Mesenchymal stem cell (in vitro differentiated cells and primary cell): ENCODE results near the gene NMRAL1.

ENCODE experiments used
- DNase-seq: peaks from one replicate; pipeline ENCODE4 v3.0.0-alpha.2; 2013
- H2AFZ ChIP-seq: one replicate; pipeline ENCODE4 v1.6.1; 2013; ENCODE audit warnings: low read depth, mild to moderate bottlenecking, control low read depth, inconsistent platforms, low read length, moderate library complexity
- H2AK5ac ChIP-seq: 2 replicates; pipeline ENCODE4 v1.6.1; 2013; ENCODE audit warnings: low read length, moderate library complexity, mild to moderate bottlenecking, inconsistent platforms; ENCODE audit not compliant: severe bottlenecking
- H2BK120ac ChIP-seq: one replicate; pipeline ENCODE4 v1.6.1; 2013; ENCODE audit warnings: low read depth, mild to moderate bottlenecking, inconsistent platforms, low read length, moderate library complexity
- H2BK12ac ChIP-seq, 2 experiments: one replicate each; pipeline ENCODE4 v1.6.1; 2013; ENCODE audit warnings: inconsistent platforms in 2 of 2, low read length in 2 of 2, mild to moderate bottlenecking in 2 of 2, moderate library complexity in 2 of 2, control low read depth in 1 of 2
- H2BK15ac ChIP-seq: one replicate; pipeline ENCODE4 v1.6.1; 2013; ENCODE audit warnings: mild to moderate bottlenecking, low read depth, inconsistent platforms; ENCODE audit not compliant: poor library complexity, severe bottlenecking
- H2BK5ac ChIP-seq: 2 replicates; pipeline ENCODE4 v1.6.1; 2013; ENCODE audit warnings: low read depth, mild to moderate bottlenecking, low read length, control low read depth, inconsistent platforms; ENCODE audit not compliant: poor library complexity, severe bottlenecking
- H3K14ac ChIP-seq, 2 experiments: one replicate each; pipeline ENCODE4 v1.6.1; 2013; ENCODE audit warnings: inconsistent platforms in 2 of 2, low read length in 2 of 2, control low read depth in 1 of 2, mild to moderate bottlenecking in 1 of 2, moderate library complexity in 1 of 2
- H3K18ac ChIP-seq, 2 experiments: one replicate each; pipeline ENCODE4 v1.6.1; 2013; ENCODE audit warnings: inconsistent platforms in 2 of 2, low read length in 2 of 2, control low read depth in 1 of 2, low read depth in 1 of 2, mild to moderate bottlenecking in 1 of 2
- H3K23ac ChIP-seq, 2 experiments: one replicate each; pipeline ENCODE4 v1.6.1; 2013; ENCODE audit warnings: inconsistent platforms in 2 of 2, low read length in 2 of 2, mild to moderate bottlenecking in 2 of 2, moderate library complexity in 2 of 2, control low read depth in 1 of 2
- H3K27ac ChIP-seq: 2 replicates; pipeline ENCODE4 v1.5.1; 2013; ENCODE audit warnings: mild to moderate bottlenecking, moderate library complexity, low read length, control low read depth, inconsistent platforms; ENCODE audit not compliant: poor library complexity, severe bottlenecking
- H3K27me3 ChIP-seq, 2 experiments: 2 replicates each; pipeline versions ENCODE4 v1.6.1 to v1.7.0; 2013; ENCODE audit warnings: low read length in 2 of 2, mild to moderate bottlenecking in 2 of 2, moderate library complexity in 2 of 2, control low read depth in 1 of 2, inconsistent platforms in 1 of 2; ENCODE audit not compliant: control insufficient read depth in 1 of 2, insufficient read depth in 1 of 2
- H3K36me3 ChIP-seq, 2 experiments: 2 replicates each; pipeline versions ENCODE4 v1.6.1 to v1.7.0; 2013; ENCODE audit warnings: low read length in 2 of 2, control low read depth in 1 of 2, inconsistent platforms in 1 of 2, low read depth in 1 of 2, mild to moderate bottlenecking in 1 of 2; ENCODE audit not compliant: insufficient read depth in 2 of 2, control insufficient read depth in 1 of 2
- H3K4ac ChIP-seq, 2 experiments: one replicate each; pipeline ENCODE4 v1.6.1; 2013; ENCODE audit warnings: inconsistent platforms in 2 of 2, low read length in 2 of 2, mild to moderate bottlenecking in 2 of 2, moderate library complexity in 2 of 2, control low read depth in 1 of 2, low read depth in 1 of 2
- H3K4me1 ChIP-seq: 2 replicates; pipeline ENCODE4 v1.6.1; 2013; ENCODE audit warnings: low read depth, low read length, control low read depth; ENCODE audit not compliant: control insufficient read depth, insufficient read depth
- H3K4me2 ChIP-seq: 2 replicates; pipeline ENCODE4 v1.6.1; 2013; ENCODE audit warnings: low read length, mild to moderate bottlenecking, inconsistent platforms; ENCODE audit not compliant: poor library complexity, severe bottlenecking
- H3K4me3 ChIP-seq, 2 experiments: 2 replicates each; pipeline versions ENCODE4 v1.5.1 to v1.7.0; 2013; ENCODE audit warnings: low read length in 2 of 2, mild to moderate bottlenecking in 2 of 2, control low read depth in 1 of 2, low read depth in 1 of 2; ENCODE audit not compliant: insufficient read depth in 1 of 2
- H3K79me1 ChIP-seq: replicated peaks from 2 replicates; pipeline ENCODE4 v1.6.1; 2013; ENCODE audit warnings: mild to moderate bottlenecking, control low read depth, low read length, inconsistent platforms; ENCODE audit not compliant: poor library complexity, severe bottlenecking
- H3K9ac ChIP-seq: 2 replicates; pipeline ENCODE4 v1.7.0; 2013; ENCODE audit warnings: mild to moderate bottlenecking, low read length, moderate library complexity
- H3K9me3 ChIP-seq: 2 replicates; pipeline ENCODE4 v1.7.0; 2013; ENCODE audit warnings: mild to moderate bottlenecking, low read length; ENCODE audit not compliant: control insufficient read depth
- H4K8ac ChIP-seq: one replicate; pipeline ENCODE4 v1.6.1; 2013; ENCODE audit warnings: inconsistent platforms, mild to moderate bottlenecking, low read length, moderate library complexity
- H4K91ac ChIP-seq: one replicate; pipeline ENCODE4 v1.6.1; 2013; ENCODE audit warnings: mild to moderate bottlenecking, low read length, inconsistent platforms
- WGBS: methylation state at CpG from one replicate; pipeline ENCODE4 v1.1.7; 2013; ENCODE audit warnings: mixed read lengths; 5-methylcytosine and 5-hydroxymethylcytosine counted together

Gene NMRAL1

DNA sequence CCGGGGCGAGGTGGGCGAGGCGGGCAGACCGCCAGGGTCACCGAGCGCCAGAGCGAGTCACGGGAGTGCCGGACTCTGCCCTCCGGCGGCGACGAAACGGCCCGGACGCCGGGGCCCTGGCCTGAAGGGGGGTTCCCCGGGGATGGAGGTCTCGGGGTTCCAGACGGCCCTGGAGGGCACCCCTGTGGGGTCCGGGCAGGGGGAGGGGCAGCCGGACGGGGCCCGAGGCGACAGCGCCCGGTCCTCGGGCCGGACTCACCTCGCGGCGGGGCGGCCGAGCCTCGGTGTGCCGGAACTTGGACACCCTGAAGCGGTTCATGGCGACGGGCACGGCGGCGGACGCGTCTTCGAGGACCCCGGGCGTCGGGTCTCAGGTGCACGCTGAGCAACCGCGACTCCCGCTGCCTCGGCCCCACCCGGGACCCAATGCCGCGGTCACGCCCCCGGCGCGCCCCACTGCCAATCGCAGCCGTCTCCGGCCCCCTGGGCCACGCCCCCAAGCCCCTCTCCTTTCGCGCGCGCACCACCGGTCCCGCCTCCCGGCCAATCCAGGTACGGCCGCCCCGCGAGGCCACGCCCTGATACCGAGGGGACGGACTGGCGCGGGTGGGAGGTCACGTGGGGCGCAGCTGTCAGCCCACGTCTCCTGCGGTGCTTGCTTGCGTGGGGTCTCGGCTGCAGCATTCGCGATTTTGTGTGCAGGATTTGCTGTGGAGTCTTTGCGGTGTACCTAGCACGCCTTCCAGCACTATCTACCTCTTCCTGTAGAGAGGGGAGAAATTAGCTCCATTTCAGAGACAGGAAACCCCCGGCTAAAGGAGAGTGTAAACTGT is 58.0 kb downstream of the NMRAL1 start, which contains the start of gene CORO7:
TSS of gene CORO7 (minus strand) at position 397 of the 833 bp plus-strand sequence. CDS start at position 319, 78 bp downstream.
- Histone ChIP-seq H2AK5ac (no peak within 1 kb of the TSS), H3K23ac (peak within 1 kb of the TSS in 1 of 2 experiments; percentile 63), H3K18ac (peak within 1 kb of the TSS; percentile 81 to 87), H3K9me3 (no peaks in the 10 kb centered on the region), H2BK12ac (peak within 1 kb of the TSS in 1 of 2 experiments; percentile 43), H3K36me3 (peaks cover 7 to 18% of the 10 kb centered on the region in 2 experiments), H3K27me3 (no peaks in the 10 kb centered on the region), H2AFZ (peak within 1 kb of the TSS; percentile 72), H3K79me1 (peaks cover 34% of the 10 kb centered on the region), H4K91ac (peak within 1 kb of the TSS; percentile 82), H2BK15ac (peak within 1 kb of the TSS; percentile 89), H3K9ac (peak within 1 kb of the TSS; percentile 85), H2BK5ac (no peak within 1 kb of the TSS), H4K8ac (peak within 1 kb of the TSS; percentile 61), H3K4me3 (peak within 1 kb of the TSS; percentile 83 to 95), H3K4me1 (peaks cover 13% of the 10 kb centered on the region), H3K4me2 (peak within 1 kb of the TSS; percentile 60), H3K27ac (no peak within 1 kb of the TSS), H3K14ac (peak within 1 kb of the TSS; percentile 17 to 93), H2BK120ac (peak within 1 kb of the TSS; percentile 52), H3K4ac (peak within 1 kb of the TSS; percentile 67 to 81)
- peak; percentile 91 for DNase-seq
- WGBS: under 1% methylated on average over 71 of the region's 92 CpGs

DNA sequence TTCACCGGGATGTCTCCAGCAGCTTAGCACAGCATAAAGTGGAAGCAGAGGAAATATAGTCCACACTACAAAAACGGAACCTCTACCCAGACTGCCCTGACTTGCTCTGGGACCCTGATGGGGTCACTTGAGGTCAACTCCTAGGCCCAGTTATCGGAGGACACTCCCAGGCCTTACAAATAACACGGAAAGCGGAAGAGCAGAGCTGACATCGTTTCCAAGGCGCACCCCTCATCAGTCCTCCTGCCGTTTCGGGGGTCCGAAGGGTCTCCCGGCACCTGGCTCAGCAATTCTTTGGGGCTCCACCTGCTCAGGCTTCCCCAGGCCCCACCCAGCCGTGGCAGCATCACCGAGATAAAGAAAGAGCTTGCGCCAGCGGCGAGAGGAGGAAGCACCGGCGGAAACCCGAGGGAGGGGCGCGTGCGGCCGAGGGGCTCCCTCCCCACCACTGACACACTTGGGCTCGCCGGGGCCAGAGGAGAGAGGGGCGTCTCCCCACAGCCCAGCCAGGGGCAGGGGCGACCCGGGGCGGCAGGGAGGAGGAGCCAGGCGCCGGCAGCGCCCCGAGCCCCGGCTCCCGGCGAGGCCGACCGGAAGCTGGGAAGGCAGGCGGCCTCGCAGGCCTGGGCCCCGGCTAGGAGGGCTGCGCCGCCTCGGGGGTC is 58.8 kb downstream of the NMRAL1 start:
- Histone ChIP-seq H3K27me3 (no peaks in the 10 kb centered on the region), H3K4ac (peak overlapping the region; percentile 67 to 81), H2BK15ac (peak overlapping the region; percentile 89), H2BK120ac (peak overlapping the region; percentile 52), H2AFZ (no peak overlapping the region), H3K4me3 (peak overlapping the region; percentile 83 to 95), H3K79me1 (peaks cover 39% of the 10 kb centered on the region), H2AK5ac (no peak overlapping the region), H3K14ac (peak overlapping the region; percentile 17 to 93), H3K18ac (peak overlapping the region; percentile 81 to 83), H3K4me1 (peaks cover 13% of the 10 kb centered on the region), H4K91ac (peak overlapping the region; percentile 82), H3K23ac (no peak overlapping the region), H2BK12ac (peak overlapping the region in 1 of 2 experiments; percentile 43), H3K27ac (no peak overlapping the region), H3K36me3 (peaks cover 7 to 20% of the 10 kb centered on the region in 2 experiments), H3K9ac (peak overlapping the region; percentile 85), H2BK5ac (no peak overlapping the region), H3K4me2 (peak overlapping the region; percentile 60), H4K8ac (peak overlapping the region; percentile 55), H3K9me3 (no peaks in the 10 kb centered on the region)
- DNase-seq: no peak
- WGBS: 6% methylated on average over 38 of the region's 44 CpGs

DNA sequence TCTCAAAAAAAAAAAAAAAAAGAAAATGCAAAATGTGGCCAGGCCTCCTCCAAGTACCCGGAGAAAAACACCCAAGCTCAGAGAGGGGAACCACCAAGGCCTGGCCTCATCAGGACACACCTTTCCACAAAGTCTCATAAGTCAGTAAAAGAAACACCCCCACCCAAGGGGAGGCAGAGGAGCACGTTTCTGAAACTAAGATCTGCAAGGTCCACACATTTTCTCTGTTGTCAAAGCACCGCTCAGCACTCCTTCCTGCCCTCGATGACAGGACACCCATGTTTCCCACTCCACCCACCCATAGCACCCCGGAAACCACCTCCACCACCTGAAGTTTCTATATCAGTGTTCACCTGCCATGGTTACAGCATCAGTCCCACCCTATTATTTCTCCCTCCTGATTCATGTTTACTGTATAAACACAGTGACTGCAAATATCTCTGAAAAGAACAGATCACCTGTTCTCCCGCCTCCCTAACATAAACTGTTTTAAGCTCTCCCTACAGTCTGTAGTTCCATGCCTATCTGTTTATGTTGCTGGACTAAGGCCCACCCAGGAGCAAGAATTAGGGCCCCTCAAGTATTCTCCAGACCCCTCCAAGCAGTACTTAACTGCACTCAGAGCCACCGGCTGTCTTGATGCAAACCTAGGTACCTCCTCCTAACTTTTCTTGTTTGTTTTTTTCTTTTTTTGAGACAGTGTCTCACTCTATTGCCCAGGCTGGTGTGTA is 60.1 kb downstream of the NMRAL1 start:
- H3K23ac ChIP-seq: no peak overlapping the region
- no peak overlapping the region for H2AFZ ChIP-seq
- H2BK120ac ChIP-seq: no peak overlapping the region
- no peak overlapping the region for H2AK5ac ChIP-seq
- no peak overlapping the region for H4K8ac ChIP-seq
- no peak overlapping the region for H3K4ac ChIP-seq
- H3K9ac ChIP-seq: no peak overlapping the region
- H4K91ac ChIP-seq: no peak overlapping the region
- WGBS: 92% methylated on average over 7 of the region's 7 CpGs
- H3K4me3 ChIP-seq: no peak overlapping the region
- no peak overlapping the region for H2BK5ac ChIP-seq
- no peak overlapping the region for H3K18ac ChIP-seq
- peaks cover 7 to 26% of the 10 kb centered on the region in 2 experiments for H3K36me3 ChIP-seq
- no peaks in the 10 kb centered on the region for H3K9me3 ChIP-seq
- no peak overlapping the region for H3K27ac ChIP-seq
- peak overlapping the region; percentile 40 for H2BK15ac ChIP-seq
- peak; percentile 48 for DNase-seq
- H3K4me2 ChIP-seq: no peak overlapping the region
- H3K79me1 ChIP-seq: peaks cover 39% of the 10 kb centered on the region
- H2BK12ac ChIP-seq: no peak overlapping the region
- no peak overlapping the region for H3K14ac ChIP-seq
- peaks cover 19% of the 10 kb centered on the region for H3K4me1 ChIP-seq
- no peaks in the 10 kb centered on the region for H3K27me3 ChIP-seq
